Psoas muscle (tissue), 8 donors: ENCODE measurements around the gene RIPOR2. TPM values are rescaled to one million over a fixed set of nuclear protein-coding genes. Genes with fewer than 3 reads are reported as not detected.

ENCODE experiments used
- ATAC-seq, 4 donors: fragments of 200-7000 bp; cut with Tn5 transposase; one replicate each; pipeline ENCODE4 v1.9.1; 2020; ENCODE audit warnings: moderate library complexity in 3 of 4, mild to moderate bottlenecking in 2 of 4
- DNase-seq, 2 donors: peaks; one replicate each; pipeline ENCODE4 v3.0.0-alpha.2; 2020
- H3K27ac ChIP-seq: fragments of 200-600 bp; one replicate; pipeline ENCODE4 v1.8.0; 2022
- H3K27me3 ChIP-seq, 3 donors: fragments of 200-600 bp in 1 of 3; one replicate each; pipeline versions ENCODE4 v1.6.1 to v1.8.0; 2013 to 2022; ENCODE audit warnings: low read length in 2 of 3, mild to moderate bottlenecking in 2 of 3, moderate library complexity in 1 of 3; ENCODE audit not compliant: insufficient read depth in 3 of 3
- H3K36me3 ChIP-seq, 2 donors: fragments of 200-600 bp in 1 of 2; one replicate each; pipeline versions ENCODE4 v1.6.1 to v1.8.0; 2013 to 2022; ENCODE audit warnings: low read depth in 1 of 2, mild to moderate bottlenecking in 1 of 2, moderate library complexity in 1 of 2; ENCODE audit not compliant: insufficient read depth in 1 of 2
- H3K4me1 ChIP-seq: fragments of 200-600 bp; one replicate; pipeline ENCODE4 v1.8.0; 2022
- H3K4me3 ChIP-seq: fragments of 200-600 bp; one replicate; pipeline ENCODE4 v1.8.0; 2022; ENCODE audit warnings: mild to moderate bottlenecking
- H3K9me3 ChIP-seq: fragments of 200-600 bp; one replicate; pipeline ENCODE4 v1.8.0; 2022
- WGBS, 3 donors: extraction: QIAGEN DNeasy Blood & Tissue Kit; methylation state at CpG; one replicate each; pipeline versions ENCODE4 v1.1.6 to v1.1.7; 2013; 5-methylcytosine and 5-hydroxymethylcytosine counted together
- intact Hi-C, 2 donors: fragments of 100-400 bp; cut with DNase I; formaldehyde crosslinking; loops; one replicate each; pipeline versions ENCODE4 v1.11.0 to v1.14.2; 2022
- polyA plus RNA-seq, 3 donors: library from polyadenylated mRNA; stranded (reverse); fragments of 200-250 nt; gene quantifications; one replicate each; pipeline ENCODE4 v1.2.3, GENCODE V29; 2013
- total RNA-seq, 4 donors: library from RNA; stranded (reverse); fragmentation: NEBNext Ultra II Directional in 2 of 4; extraction: Animal tissue kit (Norgen Biotek cat#: 25700) in 2 of 4; gene quantifications; one replicate each; pipeline versions ENCODE4 v1.2.1 to v1.2.4, GENCODE V29; 2021 to 2023
- TF ChIP-seq, protein P1 (sequence below): fragments of 200-600 bp; IDR thresholded peaks from one replicate; pipeline ENCODE4 v1.8.0; 2022; ENCODE audit warnings: antibody characterized with exemption
- donor health status: healthy with polysubstance abuse.
- donor health status: DM: no; HTN: no; CAD: no; lungs with moderate emphysema.
- donor health status: Bipolar disorder and iron deficiency.
- donor health status: healthy.
- donor health status: DM: yes; HTN: yes; CAD: no.
- donor health status: DM: no; HTN: no; CAD: no.
- donor health status: DM: no; HTN: no; CAD: no.
- donor health status: DM: yes; HTN: yes; CAD: no.

Gene RIPOR2
- total and polyA plus RNA-seq, 7 donors: 1.3 to 13.2 (median 7.1) TPM

DNA sequence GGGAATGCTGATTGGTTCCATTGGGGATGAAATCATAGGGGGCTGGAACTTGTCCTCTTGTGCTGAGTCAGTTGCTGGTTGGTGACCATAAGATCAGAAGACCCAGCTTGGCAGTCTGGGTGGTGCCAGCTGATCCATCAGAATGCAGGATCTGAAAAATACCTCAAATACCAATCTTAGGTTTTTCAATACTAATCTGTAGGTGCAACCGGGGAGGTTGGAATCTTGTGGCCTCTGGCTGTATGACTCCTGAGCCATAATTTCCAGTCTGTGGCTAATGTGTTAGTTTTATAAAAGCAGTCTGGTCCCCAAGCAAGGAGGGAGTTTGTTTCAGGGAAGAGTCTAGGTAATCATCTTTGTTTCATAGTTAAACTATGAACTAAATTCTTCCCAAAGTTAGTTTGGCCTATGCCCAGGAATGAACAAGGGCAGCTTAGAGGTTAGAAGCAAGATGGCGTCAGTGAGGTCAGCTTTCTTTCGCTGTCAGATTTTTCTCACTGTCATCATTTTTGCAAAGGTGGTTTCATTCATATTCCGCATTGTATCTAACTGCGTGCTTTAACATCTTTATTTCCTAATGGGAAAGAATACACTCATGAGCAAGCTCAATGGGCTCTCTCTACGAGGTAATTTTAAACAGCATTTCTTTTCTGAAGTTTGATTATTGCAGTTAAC is 139.0 kb downstream of the RIPOR2 start:
- no peak overlapping the region for H3K4me3 ChIP-seq
- TF ChIP-seq, protein P1, sequence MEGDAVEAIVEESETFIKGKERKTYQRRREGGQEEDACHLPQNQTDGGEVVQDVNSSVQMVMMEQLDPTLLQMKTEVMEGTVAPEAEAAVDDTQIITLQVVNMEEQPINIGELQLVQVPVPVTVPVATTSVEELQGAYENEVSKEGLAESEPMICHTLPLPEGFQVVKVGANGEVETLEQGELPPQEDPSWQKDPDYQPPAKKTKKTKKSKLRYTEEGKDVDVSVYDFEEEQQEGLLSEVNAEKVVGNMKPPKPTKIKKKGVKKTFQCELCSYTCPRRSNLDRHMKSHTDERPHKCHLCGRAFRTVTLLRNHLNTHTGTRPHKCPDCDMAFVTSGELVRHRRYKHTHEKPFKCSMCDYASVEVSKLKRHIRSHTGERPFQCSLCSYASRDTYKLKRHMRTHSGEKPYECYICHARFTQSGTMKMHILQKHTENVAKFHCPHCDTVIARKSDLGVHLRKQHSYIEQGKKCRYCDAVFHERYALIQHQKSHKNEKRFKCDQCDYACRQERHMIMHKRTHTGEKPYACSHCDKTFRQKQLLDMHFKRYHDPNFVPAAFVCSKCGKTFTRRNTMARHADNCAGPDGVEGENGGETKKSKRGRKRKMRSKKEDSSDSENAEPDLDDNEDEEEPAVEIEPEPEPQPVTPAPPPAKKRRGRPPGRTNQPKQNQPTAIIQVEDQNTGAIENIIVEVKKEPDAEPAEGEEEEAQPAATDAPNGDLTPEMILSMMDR: no peak
- intact Hi-C loops: no loop called here
- no peaks in the 10 kb centered on the region for H3K4me1 ChIP-seq
- no peak overlapping the region for H3K27ac ChIP-seq
- no peaks in the 10 kb centered on the region for H3K27me3 ChIP-seq
- 88 to 95% (median 93%) methylated on average over 6 of the region's 6 CpGs for WGBS, 3 donors
- no peaks in the 10 kb centered on the region for H3K36me3 ChIP-seq
- DNase-seq: no peak
- no peak for ATAC-seq
- H3K9me3 ChIP-seq: no peaks in the 10 kb centered on the region

DNA sequence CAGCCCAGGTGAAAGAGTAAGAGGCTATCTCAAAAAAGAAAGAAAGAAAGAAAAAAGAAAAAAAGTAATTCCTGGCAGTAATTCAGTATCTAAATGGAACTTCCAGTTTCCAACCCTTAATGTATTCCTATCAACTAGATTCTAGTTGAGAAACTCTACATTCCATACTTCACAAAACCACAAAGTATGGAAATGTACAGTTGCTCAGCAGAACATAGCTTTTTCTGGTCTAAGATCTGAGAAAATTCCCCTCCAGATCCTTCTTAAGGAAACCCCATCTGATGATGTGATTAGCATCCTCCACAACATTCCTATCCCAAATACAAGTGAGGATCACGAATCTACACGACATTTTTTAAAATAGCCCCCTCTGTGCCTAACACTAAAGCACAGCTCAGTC is 140.7 kb downstream of the RIPOR2 start:
- H3K27ac ChIP-seq: no peak overlapping the region
- ATAC-seq (no peak), DNase-seq (no peak)
- no peaks in the 10 kb centered on the region for H3K36me3 ChIP-seq
- TF ChIP-seq, protein P1: no peak
- no peaks in the 10 kb centered on the region for H3K27me3 ChIP-seq
- H3K4me1 ChIP-seq: no peaks in the 10 kb centered on the region
- WGBS, 3 donors: 86 to 93% (median 91%) methylated on average over 2 of the region's 2 CpGs
- H3K4me3 ChIP-seq: no peak overlapping the region
- intact Hi-C loops: no loop called here
- H3K9me3 ChIP-seq: no peaks in the 10 kb centered on the region

DNA sequence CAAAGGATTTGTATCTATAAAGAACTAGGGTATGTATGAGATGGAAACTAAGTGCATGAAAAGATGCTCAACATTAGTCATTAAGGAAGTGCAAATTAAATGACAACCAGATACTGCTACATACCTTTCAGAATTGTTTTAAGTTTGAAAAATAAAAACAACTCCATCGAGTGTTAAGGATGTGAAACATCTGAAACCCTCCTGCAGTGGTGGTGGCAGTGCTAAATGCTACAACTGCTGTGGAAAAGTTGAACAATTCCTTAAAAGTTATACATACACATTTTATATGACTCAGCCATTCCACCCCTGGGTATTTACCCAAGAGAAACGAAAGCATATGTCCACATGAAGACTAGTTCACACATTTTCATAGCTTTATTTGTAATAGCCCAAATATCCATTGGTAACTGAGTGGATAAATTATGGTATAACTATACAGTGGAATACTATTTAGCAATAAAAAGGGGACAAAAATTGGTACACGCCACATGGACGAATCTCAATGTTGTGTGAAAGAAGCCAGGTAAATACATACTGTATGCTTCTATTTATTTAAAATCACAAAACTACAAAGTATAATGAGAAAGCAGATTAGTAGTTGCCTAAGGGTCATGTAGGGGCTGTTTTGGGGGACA is 147.6 kb downstream of the RIPOR2 start:
- Histone ChIP-seq H3K4me3 (no peak overlapping the region), H3K4me1 (no peaks in the 10 kb centered on the region), H3K9me3 (no peaks in the 10 kb centered on the region), H3K27ac (no peak overlapping the region), H3K36me3 (peaks cover 0 to 53% of the 10 kb centered on the region in 2 donors), H3K27me3 (no peaks in the 10 kb centered on the region)
- DNase-seq (no peak), ATAC-seq (no peak)
- TF ChIP-seq, protein P1: no peak
- 96 to 97% (median 97%) methylated on average over 4 of the region's 4 CpGs for WGBS, 3 donors
- intact Hi-C loops: no loop called here

DNA sequence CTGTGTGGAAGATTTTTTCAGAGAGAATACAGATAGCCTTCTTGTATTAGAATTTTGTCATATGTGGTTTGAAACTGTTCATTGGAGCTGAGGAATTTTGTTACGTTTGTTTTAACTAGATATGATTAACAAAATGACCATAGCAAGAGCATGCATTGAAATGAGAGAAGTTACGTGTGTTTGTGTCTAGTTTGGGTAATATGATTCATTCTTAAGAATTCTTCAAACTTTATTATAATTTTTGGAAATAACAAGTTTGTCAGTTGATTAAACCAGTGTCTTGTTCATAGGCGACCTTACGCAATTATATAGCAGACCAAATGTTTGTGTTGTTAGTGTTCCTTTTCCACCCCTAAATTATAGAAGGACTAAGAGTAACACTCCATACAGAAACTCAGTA is 155.6 kb downstream of the RIPOR2 start:
- TF ChIP-seq, protein P1: no peak
- intact Hi-C loops: no loop called here
- 95 to 99% (median 96%) methylated on average over 4 of the region's 4 CpGs for WGBS, 3 donors

More for the DNA sequence above, 155.6 kb downstream of the RIPOR2 start:
- H3K27me3 ChIP-seq: no peaks in the 10 kb centered on the region
- no peak overlapping the region for H3K4me3 ChIP-seq
- ATAC-seq: no peak
- no peak for DNase-seq
- peaks cover 12% of the 10 kb centered on the region for H3K4me1 ChIP-seq
- no peak overlapping the region for H3K27ac ChIP-seq
- H3K36me3 ChIP-seq: peaks cover 0 to 43% of the 10 kb centered on the region in 2 donors
- no peaks in the 10 kb centered on the region for H3K9me3 ChIP-seq
